Esophagus squamous epithelium (tissue), 4 donors: ENCODE measurements around the gene PHOX2A.
"Not testable (repeated sequence)": the region's sequence is repeated elsewhere in the genome, so short reads cannot be mapped to it uniquely, and the experiment has no call there.

Source experiments
- CTCF ChIP-seq, 6 experiments: fragments of 450-650 bp in 4 of 6; fragments of 200-600 bp in 2 of 6; sonication (generic) in 2 of 6; IDR thresholded peaks; one replicate each; pipeline ENCODE4 v1.5.1; 2016 to 2019; ENCODE audit warnings: antibody characterized with exemption in 6 of 6, mild to moderate bottlenecking in 4 of 6, moderate library complexity in 4 of 6
- POLR2A ChIP-seq, 4 donors: fragments of 450-650 bp; IDR thresholded peaks; one replicate each; pipeline ENCODE4 v1.6.1; 2017; ENCODE audit warnings: antibody characterized with exemption in 4 of 4, mild to moderate bottlenecking in 4 of 4, moderate library complexity in 3 of 4

DNA sequence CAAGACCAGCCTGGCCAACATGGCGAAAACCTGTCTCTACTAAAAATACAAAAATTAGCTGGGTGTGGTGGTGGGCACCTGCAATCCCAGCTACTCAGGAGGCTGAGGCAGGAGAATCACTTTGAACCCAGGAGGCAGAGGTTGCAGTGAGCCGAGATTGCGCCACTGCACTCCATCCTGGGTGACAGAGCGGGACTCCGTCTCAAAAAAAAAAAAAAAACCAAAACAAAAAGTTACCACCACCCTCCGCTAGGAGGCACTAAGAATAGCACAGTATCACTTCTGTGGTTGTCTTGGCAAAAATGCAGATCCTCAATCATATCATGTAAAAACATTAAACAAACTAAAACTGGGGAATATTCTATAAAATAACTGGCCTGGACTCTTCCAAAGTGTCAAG, 46.8 kb upstream of the PHOX2A start:
- peak in 3 of 6 experiments; percentile 13 to 31 (median 19) for TF ChIP-seq CTCF (IDR thresholded peaks at IDR 0.05)
- TF ChIP-seq POLR2A (IDR thresholded peaks at IDR 0.05), result not testable (repeated sequence)
